ENCODE results near the gene MLC1. TPM values are rescaled to one million over a fixed set of nuclear protein-coding genes. Genes with fewer than 3 reads are reported as not detected.

The MLC1 gene
- total RNA-seq, 1 experiment from 2014 or later: 1.4 TPM

DNA sequence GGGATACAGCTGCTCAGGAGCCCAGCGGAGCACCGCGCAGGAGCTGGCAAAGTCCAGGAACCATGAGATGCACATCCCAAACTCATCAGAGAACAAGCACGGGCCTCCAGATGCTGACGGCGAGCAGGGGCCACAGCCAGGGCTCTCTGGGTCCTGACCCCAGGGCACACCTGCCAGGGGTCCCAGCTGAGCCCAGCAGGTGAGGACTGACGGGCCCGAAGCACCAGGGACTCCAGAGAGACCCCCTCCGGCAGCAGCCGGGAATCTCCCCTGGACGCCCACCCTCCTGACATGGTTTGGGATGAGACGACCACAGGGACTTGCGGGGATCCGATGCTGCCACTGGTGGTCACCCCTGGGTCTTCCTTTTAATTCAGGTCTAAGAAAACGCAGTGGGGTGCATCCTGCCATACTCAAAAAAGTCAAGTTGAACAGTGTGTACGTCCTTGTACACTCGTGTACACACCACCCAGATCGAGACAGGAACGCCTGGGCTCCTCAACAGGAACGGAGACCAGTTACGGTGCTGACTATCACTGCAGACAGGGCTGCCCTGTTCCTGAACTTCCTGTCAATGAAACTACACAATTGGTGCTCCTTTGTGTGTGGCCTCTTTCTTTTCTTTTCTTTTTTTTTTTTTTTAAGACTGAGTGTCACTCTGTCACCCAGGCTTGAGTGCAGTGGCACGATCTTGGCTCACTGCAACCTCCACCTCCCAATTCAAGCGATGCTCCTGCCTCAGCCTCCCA is 49.1 kb downstream of the MLC1 start:
- DNase-seq (ENCODE audit: low spot score): no peak

DNA sequence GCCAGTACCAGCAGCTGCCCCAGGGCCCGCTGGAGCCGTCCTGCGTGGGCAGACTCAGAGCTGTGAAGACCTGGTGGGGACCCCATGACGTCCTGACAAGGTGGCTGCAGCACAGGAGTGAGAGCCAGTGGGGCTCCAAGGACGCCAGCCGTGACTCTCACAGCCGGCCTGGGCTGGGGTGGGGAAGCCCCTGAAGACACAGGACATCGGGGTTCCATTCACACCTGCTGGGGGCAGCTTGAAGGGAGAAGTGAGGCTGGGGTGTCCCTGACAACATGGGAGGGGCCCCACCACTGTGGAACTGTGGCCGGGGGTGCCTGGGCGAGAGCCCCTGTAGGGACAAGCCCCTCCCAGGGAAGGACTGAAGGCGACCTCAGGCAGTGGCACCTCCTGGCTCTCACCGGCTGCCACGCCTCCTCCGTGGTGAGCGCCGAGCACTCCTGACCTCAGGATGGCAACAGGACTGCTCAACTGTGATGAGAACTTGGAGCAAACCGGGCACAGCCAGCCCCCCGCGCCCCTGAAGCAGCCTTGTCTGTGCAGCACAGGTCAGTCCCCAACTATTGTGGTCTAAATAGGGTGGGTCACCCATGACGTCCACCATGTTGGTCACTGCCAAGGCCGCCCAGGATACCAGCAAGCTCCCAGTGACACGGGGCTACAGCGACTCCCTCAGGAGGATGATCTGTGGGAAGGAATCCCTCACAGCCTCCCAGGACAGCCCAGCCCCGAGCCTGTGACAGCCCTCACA is 49.9 kb downstream of the MLC1 start:
- no peak for DNase-seq (ENCODE audit: low spot score)

GRCh38 chr22:50034126-50035081 is 50.8 kb downstream of the MLC1 start:
- DNase-seq (ENCODE audit: low spot score): no peak

DNA sequence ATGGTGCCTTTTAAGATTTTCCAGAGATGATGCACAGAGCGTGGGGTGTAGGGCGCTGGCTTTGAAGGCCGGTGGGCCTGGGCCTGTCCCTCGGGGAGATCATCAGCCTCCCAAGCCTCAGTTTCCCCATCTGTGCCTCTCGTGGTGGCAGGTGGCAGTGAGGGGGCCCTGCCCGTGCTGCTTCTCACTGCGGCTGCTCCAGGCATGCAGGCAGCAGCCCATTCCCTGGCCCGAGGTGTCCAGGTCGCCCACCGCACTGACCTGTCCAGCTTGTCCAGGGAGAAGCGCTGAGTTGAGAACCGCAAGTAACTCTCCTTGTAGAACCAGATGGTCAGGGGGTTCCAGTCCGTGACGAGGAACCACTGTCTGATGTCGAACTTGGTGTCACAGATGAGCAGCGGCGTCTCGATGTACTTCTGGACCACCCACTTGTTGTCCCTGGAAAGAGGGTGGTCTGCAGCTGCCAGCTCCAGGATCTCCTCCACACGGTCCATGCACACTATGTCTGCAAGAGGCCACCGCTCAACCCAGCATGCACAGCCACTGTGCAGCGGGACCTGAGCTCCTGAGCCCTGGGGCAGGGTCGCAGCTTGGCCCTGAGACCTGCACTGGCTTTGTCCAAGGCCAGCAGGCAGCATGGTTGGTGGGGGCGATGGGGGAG is 52.2 kb downstream of the MLC1 start:
- DNase-seq (ENCODE audit: low spot score): no peak

DNA sequence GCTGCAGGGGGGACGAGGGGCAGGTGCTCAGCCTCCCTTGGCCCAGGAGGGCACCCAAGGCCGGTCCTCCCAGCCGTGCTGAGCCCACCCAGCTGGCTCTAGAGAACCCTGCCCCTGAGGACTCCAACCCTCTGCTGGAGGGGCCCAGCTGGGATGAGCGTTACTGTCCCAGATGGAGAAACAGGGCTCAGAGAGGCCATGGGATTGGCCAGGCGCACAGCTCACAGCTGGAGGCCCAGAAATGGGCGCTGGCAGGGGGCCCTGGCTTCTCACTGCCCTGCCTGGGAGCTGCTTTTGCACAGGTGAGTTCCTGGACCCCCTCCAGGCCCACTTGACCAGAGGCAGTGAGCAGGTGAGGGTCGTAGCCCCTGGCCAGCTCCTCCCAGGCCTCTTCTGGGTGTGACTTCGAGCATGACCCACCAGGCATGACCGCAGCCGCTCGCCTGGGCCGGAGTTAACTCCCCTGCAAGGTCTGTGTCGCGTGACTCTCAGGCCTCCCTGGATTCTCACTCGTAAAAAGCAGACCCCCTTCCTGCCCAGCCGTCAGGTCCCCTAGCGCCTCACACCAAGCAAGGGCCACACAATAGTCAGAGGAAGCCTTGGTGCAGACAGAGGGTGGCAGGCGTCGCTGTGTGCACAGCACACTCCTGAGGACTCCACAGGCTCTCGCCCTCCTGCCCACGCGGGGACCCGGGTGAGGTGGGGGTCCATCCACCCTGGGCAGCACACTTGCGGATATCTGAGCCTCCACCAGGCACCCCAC is 52.9 kb downstream of the MLC1 start:
- DNase-seq (ENCODE audit: low spot score): no peak

DNA sequence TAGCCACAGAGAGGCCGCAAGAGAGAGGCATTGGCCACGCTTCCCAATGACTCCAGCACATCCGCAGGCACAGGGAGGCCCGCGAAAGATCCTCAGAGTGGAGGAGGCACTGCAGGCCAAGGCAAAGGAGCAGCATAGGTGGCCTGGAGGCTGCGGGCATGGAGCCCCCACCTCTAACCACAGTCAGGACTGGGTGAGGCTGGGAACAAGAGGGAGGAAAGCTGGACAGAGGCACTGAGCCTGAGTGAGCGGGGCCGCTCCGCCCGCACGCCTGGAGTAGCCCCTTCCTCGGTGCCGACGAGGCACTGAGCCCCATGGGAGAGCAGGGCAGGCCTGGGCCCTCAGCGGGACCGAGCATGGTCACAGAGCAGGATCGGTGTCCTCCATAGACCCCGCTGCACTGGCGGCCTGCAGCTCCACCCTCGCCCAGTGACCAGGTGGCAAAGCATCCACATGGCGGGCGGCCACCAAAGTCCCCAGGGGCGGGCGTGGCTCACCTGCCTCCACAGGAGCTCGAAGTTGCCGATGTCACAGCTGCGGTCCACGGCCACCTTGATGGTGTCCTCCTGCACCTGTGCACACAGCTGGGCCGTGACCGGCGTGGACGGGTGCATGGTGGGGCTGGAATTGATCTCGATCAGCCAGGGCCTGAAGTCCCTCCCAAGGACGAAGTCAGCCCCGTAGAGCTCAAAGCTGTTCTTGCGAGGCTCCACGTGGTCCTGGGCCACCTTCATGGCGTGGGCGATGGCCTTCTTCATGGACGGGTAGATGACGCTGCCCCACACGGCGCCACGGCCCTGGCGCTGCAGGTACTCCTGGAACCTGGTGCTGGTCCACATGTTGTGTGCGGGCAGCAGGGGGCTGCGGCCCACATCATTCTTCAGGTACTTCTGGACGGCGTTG is 53.8 kb downstream of the MLC1 start:
- DNase-seq (ENCODE audit: low spot score): no peak

- peak; percentile 74 for DNase-seq (ENCODE audit: low spot score)
Measured at GRCh38 chr22:50030297-50031188, 54.7 kb downstream of the MLC1 start.

- DNase-seq (ENCODE audit: low spot score): peak; percentile 91
Measured at GRCh38 chr22:50027639-50028537, 57.3 kb downstream of the MLC1 start.

GRCh38 chr22:50025993-50026392 is 59.2 kb downstream of the MLC1 start:
- no peak for DNase-seq (ENCODE audit: low spot score)

DNA sequence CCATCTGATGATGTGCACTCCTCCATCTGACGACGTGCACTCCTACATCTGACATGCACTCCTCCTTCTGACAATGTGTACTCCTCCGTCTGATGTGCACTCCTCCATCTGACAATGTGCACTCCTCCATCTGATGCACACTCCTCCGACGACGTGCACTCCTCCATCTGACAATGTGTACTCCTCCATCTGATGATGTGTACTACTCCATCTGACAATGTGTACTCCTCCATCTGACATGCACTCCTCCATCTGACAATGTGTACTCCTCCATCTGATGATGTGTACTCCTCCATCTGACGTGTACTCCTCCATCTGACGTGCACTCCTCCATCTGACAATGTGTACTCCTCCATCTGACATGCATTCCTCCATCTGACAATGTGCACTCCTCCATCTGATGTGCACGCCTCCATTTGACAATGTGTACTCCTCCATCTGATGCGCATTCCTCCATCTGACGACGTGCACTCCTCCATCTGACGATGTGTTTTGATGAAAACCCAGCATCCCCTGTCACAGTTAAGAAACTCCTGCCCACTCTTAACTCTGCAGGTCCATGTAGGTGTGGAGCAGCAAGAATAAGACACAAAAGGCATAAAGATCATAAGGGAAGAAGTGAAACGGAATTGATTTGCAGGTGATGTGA is 62.9 kb downstream of the MLC1 start:
- DNase-seq (ENCODE audit: low spot score): no peak

- no peak for DNase-seq (ENCODE audit: low spot score)
Measured at GRCh38 chr22:50020606-50021005, 64.6 kb downstream of the MLC1 start.

GRCh38 chr22:50019316-50019715 is 65.9 kb downstream of the MLC1 start:
- DNase-seq (ENCODE audit: low spot score): no peak

GRCh38 chr22:50018608-50019285 is 66.5 kb downstream of the MLC1 start:
- no peak for DNase-seq (ENCODE audit: low spot score)

DNA sequence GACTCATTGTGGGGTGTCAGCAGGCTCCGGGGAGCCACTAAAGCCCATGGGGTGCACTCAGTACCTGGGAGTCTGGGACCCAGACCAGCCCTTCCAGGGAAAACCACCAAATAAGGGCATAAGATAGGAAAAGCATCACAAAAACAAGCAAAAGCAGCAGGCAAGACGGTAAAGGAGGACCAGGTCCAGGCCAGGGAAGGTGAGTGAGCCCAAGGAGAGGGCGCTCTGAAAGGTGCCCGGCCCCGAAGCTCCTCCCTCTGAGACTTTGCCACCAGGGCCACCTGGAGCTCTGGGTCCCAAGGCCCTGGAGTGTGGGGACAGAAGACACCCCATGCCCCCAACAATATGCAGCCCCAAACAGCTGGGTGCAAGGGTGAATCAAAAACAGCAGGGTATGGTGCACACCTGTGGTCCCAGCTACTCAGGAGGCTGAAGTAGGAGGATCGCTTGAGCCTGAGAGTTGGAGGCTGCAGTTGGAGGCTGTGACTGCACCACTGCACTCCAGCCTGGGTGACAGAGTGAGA is 67.5 kb downstream of the MLC1 start:
- no peak for DNase-seq (ENCODE audit: low spot score)

DNA sequence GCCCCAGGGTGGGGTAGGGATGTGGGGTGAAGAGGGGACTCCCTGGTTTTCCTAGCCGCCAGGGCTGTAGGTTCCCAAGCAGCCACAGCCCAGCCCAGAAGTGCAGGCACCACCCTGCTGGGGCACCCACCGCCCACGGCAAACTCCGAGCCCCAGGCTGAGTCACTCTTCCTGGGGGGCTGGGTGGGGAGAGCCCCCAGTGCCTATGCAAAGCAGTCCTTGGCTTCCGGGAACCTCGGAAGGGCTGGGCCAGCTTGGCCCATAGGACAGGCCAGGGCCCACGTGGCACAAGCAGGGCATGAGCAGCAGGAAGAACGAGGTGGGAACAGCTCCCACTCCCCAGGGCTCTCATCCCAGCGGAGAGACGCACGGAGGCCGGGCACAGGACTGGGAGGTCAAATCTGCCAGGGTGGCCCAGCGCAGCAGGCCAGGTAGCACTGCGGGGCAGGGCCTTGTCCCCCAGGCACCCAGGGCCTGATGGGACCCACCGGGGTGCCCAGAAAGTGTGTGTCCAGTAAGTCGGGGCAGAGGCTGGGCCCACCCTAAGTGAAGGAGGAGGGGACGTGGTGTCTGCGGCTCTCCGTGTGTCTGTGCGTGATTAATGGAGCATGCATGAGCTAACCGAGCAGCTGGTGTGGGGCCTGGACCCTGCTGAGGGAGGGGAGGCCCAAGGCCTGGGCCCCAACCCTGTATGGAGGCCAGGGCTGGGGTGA is 68.1 kb downstream of the MLC1 start:
- no peak for DNase-seq (ENCODE audit: low spot score)

Measured in H4 (cell line).